Measurements from ENCODE around the gene ZC3H4. TPM values are rescaled to one million over a fixed set of nuclear protein-coding genes. Genes with fewer than 3 reads are reported as not detected.

The ZC3H4 gene
- total and polyA plus RNA-seq, 2 of the 8 experiments (the other 6 are each of a cell fraction or from before 2014, with no cell fraction given) = 6.6 to 92.0 TPM

DNA sequence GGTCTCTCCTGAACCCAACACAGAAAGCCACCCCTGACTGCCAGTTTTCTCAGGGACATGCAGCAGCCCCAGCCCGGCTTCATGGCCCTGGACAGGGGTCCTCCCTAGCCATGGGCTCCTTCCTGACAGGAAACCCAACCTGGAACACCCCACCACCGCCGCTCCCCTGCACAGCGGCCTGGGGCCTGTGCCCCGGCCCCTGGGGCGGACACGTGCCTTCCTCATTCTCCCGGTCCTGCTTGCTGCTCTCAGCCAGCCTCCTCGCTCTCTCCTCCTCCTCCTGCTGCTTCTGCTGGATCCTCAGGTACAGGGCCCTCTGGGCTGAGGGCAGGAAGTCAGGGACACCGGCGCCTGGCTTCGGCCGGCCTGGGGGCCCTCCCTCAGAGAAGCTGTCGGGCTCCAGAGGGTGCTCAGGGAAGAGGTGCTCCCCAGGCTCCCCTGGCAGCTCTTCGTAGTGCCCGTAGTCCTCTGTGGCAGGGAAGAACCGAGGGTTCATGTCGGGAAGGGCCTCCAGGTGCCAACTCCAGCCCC, 44.6 kb downstream of the ZC3H4 start:
- H3K4me3 ChIP-seq (ENCODE audit: extremely low read depth in 1 of 4, insufficient read depth in 2 of 4, low read depth in 3 of 4, low read length in 4 of 4) = no peak overlapping the region
- ChIA-PET CTCF (ENCODE audit: partially characterized antibody) (interaction anchor here (0.6 to 1.8 kb wide), 7 partner anchors 10 to 91 kb away, joined by 3 to 6 read pairs (median 5); no protein-coding TSS in a partner anchor), POLR2A (ENCODE audit: partially characterized antibody) (interaction anchor here (1.1 to 1.9 kb wide), 5 partner anchors 10 to 36 kb away, joined by 3 to 4 read pairs (median 4); no protein-coding TSS in a partner anchor)
- 86% methylated on average over 4 of the region's 18 CpGs; no CpG with 5 or more reads in 1 of the 2 experiments for WGBS, 2 experiments (ENCODE audit: extremely low coverage in 1 of 2, insufficient coverage in 1 of 2, insufficient read length in 1 of 2, insufficient replicate concordance in 2 of 2, low coverage in 1 of 2, low lambda C conversion rate in 2 of 2, missing lambda C conversion rate in 1 of 2)
- no peak overlapping the region for H2BK12ac ChIP-seq (ENCODE audit: low read depth, low read length)
- no peaks in the 10 kb centered on the region for H3K27me3 ChIP-seq (replicated peaks in 1 of 4; ENCODE audit: control insufficient read depth in 3 of 4, extremely low read depth in 1 of 4, insufficient read depth in 3 of 4, low read length in 3 of 4)
- H3K18ac ChIP-seq (ENCODE audit: extremely low read depth, low read length) = no peak overlapping the region
- H3K4ac ChIP-seq (replicated peaks; ENCODE audit: insufficient read length, low read depth, low read length) = no peak overlapping the region
- no peak overlapping the region; the same call in 1 of the 2 replicates for H2BK5ac ChIP-seq (ENCODE audit: low read depth, low read length)
- FAIRE-seq (no peak), DNase-seq (ENCODE audit: low read depth in 1 of 2, low spot score in 2 of 2) (no peak)
- H3K4me2 ChIP-seq (ENCODE audit: insufficient read depth in 1 of 2, low read depth in 2 of 2, low read length in 2 of 2) = no peak overlapping the region
- H3K36me3 ChIP-seq (ENCODE audit: control insufficient read depth in 2 of 4, insufficient read depth in 4 of 4, low read length in 3 of 4) = peaks cover 26 to 63% (median 43%) of the 10 kb centered on the region in 4 experiments
- H4K20me1 ChIP-seq (replicated peaks in 1 of 2; ENCODE audit: control insufficient read depth in 1 of 2, insufficient read depth in 2 of 2, low read length in 2 of 2) = peaks cover 5 to 17% of the 10 kb centered on the region in 2 experiments
- H3K27ac ChIP-seq (ENCODE audit: low read depth, low read length) = no peak overlapping the region
- H2BK120ac ChIP-seq (replicated peaks; ENCODE audit: low read depth, low read length) = no peak overlapping the region
- H2AFZ ChIP-seq (ENCODE audit: low read length) = no peak overlapping the region
- H3K9ac ChIP-seq (replicated peaks in 1 of 4; ENCODE audit: extremely low read depth in 1 of 4, low read depth in 3 of 4, low read length in 3 of 4) = no peak overlapping the region
- H3K79me2 ChIP-seq (ENCODE audit: control insufficient read depth in 1 of 2, insufficient read depth in 2 of 2, low read length in 2 of 2) = peaks cover 0 to 2% of the 10 kb centered on the region in 2 experiments; a peak in 1 of 4 replicates
- H3K4me1 ChIP-seq (replicated peaks in 1 of 4; ENCODE audit: control insufficient read depth in 3 of 4, insufficient read depth in 4 of 4, low read length in 3 of 4) = no peaks in the 10 kb centered on the region
- H2AK5ac ChIP-seq (ENCODE audit: low read depth, low read length) = no peak overlapping the region
- TF ChIP-seq MAFK (IDR thresholded peaks at IDR 0.05; ENCODE audit: low read depth, low read length) = no peak
- TF ChIP-seq TAF7 (optimal IDR thresholded peaks at IDR 0.05; ENCODE audit: borderline replicate concordance, low read depth, low read length) = no peak
- TF ChIP-seq, protein P1, sequence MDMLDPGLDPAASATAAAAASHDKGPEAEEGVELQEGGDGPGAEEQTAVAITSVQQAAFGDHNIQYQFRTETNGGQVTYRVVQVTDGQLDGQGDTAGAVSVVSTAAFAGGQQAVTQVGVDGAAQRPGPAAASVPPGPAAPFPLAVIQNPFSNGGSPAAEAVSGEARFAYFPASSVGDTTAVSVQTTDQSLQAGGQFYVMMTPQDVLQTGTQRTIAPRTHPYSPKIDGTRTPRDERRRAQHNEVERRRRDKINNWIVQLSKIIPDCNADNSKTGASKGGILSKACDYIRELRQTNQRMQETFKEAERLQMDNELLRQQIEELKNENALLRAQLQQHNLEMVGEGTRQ (IDR thresholded peaks at IDR 0.05; ENCODE audit: low read length) = no peak
- no peak for TF ChIP-seq POLR2AphosphoS5 (IDR thresholded peaks at IDR 0.05; ENCODE audit: low read depth, low read length)
- no peak for TF ChIP-seq RXRA (IDR thresholded peaks at IDR 0.05; ENCODE audit: insufficient read depth, low read depth, low read length)
- no peak for TF ChIP-seq CTBP2 (IDR thresholded peaks at IDR 0.05; ENCODE audit: borderline replicate concordance, insufficient read depth, insufficient read length, low read length)
- no peak for TF ChIP-seq POU5F1 (IDR thresholded peaks at IDR 0.05; ENCODE audit: low read depth, low read length)
- no peak for TF ChIP-seq SP4 (IDR thresholded peaks at IDR 0.05; ENCODE audit: low read length)
- no peaks in the 10 kb centered on the region for H3K9me3 ChIP-seq (ENCODE audit: insufficient read depth in 2 of 2, low read depth in 1 of 2, low read length in 1 of 2)
- H4K8ac ChIP-seq (ENCODE audit: extremely low read depth, insufficient read depth, low read length) = no peak overlapping the region
- H3K14ac ChIP-seq (ENCODE audit: insufficient read length) = no peak overlapping the region
- no peaks in the 10 kb centered on the region for H3K23me2 ChIP-seq (ENCODE audit: low read depth, low read length)
- no peak overlapping the region for H3K56ac ChIP-seq (replicated peaks; ENCODE audit: insufficient read length, low read depth, low read length)
- no peak overlapping the region for H4K5ac ChIP-seq (ENCODE audit: insufficient read length, low read depth, low read length)
- no peak overlapping the region for H4K91ac ChIP-seq (replicated peaks; ENCODE audit: insufficient read length, low read length)
- no peak overlapping the region for H3K23ac ChIP-seq (ENCODE audit: insufficient read length)
- no peak overlapping the region for H2BK20ac ChIP-seq (ENCODE audit: low read length)
- peaks cover 6% of the 10 kb centered on the region for H3K79me1 ChIP-seq (ENCODE audit: low read depth, low read length)
- no peak overlapping the region for H2BK15ac ChIP-seq (ENCODE audit: low read length)
